Activated CD4-positive, alpha-beta T cell treated with anti-CD3 and anti-CD28 coated beads, Interleukin-2, amount 50 U/mL, for 16 hours (primary cell): Measurements from ENCODE around the gene TMPRSS11B.
"Not testable (repeated sequence)": the region's sequence is repeated elsewhere in the genome, so short reads cannot be mapped to it uniquely, and the experiment has no call there.

Experiments used
- DNase-seq: peaks from one replicate; pipeline ENCODE4 v3.0.0-alpha.2; 2020

The TMPRSS11B gene

GRCh38 chr4:68216501-68216900 lies 29.0 kb downstream of the TMPRSS11B start:
- no peak for DNase-seq

DNA sequence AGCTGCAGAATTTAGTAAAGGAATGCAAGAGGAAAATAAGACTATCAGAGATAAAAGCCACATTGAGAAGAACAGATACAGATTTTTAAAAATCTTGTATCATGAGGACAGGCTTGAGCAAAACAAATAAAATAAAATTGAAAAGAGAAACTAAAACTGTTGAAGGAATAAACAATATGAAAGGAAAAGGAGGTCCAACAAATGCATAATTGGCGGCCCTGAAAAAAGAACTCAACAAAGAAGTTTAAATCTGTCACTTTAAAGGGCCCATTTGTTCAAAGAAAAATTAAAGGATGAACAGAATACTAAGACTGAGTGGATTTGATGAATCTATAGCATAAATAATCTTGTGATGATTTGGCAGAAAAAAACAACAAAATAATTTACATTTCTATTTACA lies 36.5 kb downstream of the TMPRSS11B start:
- no peak for DNase-seq

GRCh38 chr4:68194305-68194704 lies 51.2 kb downstream of the TMPRSS11B start:
- not testable (repeated sequence) for DNase-seq

- no peak for DNase-seq
Measured at GRCh38 chr4:68193194-68193593, 52.3 kb downstream of the TMPRSS11B start.

- no peak for DNase-seq
Measured at GRCh38 chr4:68187145-68187544, 58.3 kb downstream of the TMPRSS11B start.

DNA sequence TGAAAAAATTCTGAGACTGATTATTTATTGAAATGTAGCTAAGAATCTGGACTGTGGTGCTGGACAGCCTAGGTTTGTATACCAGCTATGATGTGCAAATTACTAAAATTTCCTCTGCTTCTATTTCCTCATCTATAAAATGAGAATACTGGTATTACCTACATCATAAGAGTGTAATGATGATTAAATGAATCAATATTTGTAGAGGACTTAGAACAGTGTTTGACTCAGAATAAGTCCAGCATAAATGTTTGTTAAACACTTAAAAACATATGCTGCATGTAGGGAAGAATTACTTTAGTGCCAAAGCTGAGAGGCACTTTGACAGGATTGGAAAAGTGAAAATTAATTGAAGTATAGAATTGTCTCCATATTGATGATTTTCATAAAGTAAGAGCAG lies 60.6 kb downstream of the TMPRSS11B start:
- DNase-seq: no peak

GRCh38 chr4:68183417-68183816 lies 62.1 kb downstream of the TMPRSS11B start:
- no peak for DNase-seq

DNA sequence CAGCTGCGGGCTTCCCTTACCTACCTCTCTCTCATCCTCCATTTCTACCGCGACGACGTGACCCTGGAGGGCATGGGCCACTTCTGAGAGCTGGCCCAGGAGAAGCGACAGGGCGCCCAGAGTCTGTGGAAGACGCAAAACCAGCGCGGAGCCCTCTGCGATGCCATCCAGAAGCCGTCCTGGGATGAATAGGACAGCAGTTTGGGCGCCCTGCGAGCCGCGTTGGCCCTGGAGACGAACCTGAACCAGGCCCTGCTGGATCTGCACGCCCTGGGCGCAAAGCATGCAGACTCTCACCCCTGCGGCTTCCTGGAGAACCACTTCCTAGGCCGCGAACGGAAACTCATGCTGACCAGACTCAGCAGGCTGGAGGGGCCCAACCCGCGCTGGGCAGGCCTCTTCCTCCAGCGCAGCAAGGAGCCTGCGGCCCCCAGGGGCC lies 63.1 kb downstream of the TMPRSS11B start:
- no peak for DNase-seq

- no peak for DNase-seq
Measured at GRCh38 chr4:68180849-68181526, 64.5 kb downstream of the TMPRSS11B start.

DNA sequence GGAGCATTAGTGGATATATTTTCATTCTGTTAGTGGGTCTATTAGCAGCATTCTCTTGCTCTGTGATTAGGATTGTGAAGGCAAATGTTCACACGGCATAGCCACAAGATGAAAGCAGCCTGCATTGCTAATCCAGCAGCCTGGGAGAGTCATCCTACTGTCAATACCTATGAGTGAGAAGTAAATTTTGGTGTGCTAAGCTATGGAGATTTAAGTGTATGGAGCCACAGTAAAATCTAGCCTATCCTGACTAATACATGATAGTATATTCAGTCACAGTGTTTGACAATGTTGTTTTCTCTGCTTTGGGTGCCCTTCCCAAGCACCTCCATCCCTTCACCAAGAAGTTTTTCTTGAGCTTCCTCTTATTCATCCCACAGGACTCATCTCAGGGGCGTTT lies 68.6 kb downstream of the TMPRSS11B start:
- DNase-seq: no peak
